ENCODE results near the gene ODF4.

DNA sequence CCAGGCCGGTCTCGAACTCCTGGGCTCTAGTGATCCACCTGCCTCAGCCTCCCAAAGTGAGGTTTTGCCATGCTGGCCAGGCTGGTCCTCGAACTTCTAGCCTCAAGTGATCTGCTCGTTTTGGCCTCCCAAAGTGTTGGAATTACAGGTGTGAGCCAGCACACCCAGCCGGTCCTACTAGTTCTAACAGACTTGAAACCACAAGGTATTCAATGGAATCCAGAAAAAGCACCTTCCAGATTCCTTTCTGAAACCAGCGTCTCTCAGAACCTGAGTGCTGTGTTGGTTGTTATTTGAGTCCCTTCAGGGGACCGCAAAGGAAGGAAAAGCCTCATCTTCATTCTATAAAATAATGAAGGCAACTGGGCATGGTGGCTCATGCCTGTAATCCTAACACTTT, 32.8 kb downstream of the ODF4 start:
- TF ChIP-seq CTCF (IDR thresholded peaks at IDR 0.05; ENCODE audit: borderline replicate concordance, extremely low read depth, low read length, poor library complexity, severe bottlenecking) (no peak), EZH2 (IDR thresholded peaks at IDR 0.05; ENCODE audit: borderline replicate concordance, low read depth, low read length, severe bottlenecking) (no peak)

Measured in DND-41 (cell line).